ENCODE measurements around the gene PPP6R1. TPM values are rescaled to one million over a fixed set of nuclear protein-coding genes. Genes with fewer than 3 reads are reported as not detected.

Gene PPP6R1, protein sequence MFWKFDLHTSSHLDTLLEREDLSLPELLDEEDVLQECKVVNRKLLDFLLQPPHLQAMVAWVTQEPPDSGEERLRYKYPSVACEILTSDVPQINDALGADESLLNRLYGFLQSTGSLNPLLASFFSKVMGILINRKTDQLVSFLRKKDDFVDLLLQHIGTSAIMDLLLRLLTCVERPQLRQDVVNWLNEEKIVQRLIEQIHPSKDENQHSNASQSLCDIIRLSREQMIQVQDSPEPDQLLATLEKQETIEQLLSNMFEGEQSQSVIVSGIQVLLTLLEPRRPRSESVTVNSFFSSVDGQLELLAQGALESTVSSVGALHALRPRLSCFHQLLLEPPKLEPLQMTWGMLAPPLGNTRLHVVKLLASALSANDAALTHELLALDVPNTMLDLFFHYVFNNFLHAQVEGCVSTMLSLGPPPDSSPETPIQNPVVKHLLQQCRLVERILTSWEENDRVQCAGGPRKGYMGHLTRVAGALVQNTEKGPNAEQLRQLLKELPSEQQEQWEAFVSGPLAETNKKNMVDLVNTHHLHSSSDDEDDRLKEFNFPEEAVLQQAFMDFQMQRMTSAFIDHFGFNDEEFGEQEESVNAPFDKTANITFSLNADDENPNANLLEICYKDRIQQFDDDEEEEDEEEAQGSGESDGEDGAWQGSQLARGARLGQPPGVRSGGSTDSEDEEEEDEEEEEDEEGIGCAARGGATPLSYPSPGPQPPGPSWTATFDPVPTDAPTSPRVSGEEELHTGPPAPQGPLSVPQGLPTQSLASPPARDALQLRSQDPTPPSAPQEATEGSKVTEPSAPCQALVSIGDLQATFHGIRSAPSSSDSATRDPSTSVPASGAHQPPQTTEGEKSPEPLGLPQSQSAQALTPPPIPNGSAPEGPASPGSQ
- total RNA-seq (2022) (113 and 118 TPM in 2 replicates), Bru-seq, nascent RNA (percentile 71 among the genes with signal in this experiment), BruChase-seq, experiment 1, labeled RNA remaining after a 2-hour chase (percentile 75 among the genes with signal in this experiment), BruChase-seq, experiment 2, labeled RNA remaining after a 6-hour chase (percentile 88 among the genes with signal in this experiment)
- long read RNA-seq, transcript PPP6R1-204 (7 exons, 2,389 nt), result minor isoform, 11 of 156 reads
- long read RNA-seq, transcript PPP6R1-201 (24 exons, 3,961 nt), result major isoform, 72 of 156 reads
- long read RNA-seq, partial matches to known transcripts, result 55 of 156 reads
- long read RNA-seq, other reads (novel, unspliced or antisense), result 15 of 156 reads

GRCh38 chr19:55258828-55259539 lies at the start of gene PPP6R1:
Gene PPP6R1 (minus strand): TSS chr19:55259017. CDS start chr19:55247103, 11,914 bp downstream.
- Mint-ChIP-seq H3K4me3 (ENCODE audit: unreplicated experiment) (peak within 1 kb of the TSS; percentile 94), H3K9me3 (ENCODE audit: unreplicated experiment) (no peaks in the 10 kb centered on the region), H3K27me3 (ENCODE audit: insufficient read depth, unreplicated experiment) (no peaks in the 10 kb centered on the region), H3K4me1 (ENCODE audit: low read depth, unreplicated experiment) (peaks cover 23% of the 10 kb centered on the region), H3K27ac (ENCODE audit: unreplicated experiment) (peak within 1 kb of the TSS; percentile 81), H3K36me3 (ENCODE audit: insufficient read depth, unreplicated experiment) (peaks cover 31% of the 10 kb centered on the region)
- peaks cover 3% of the 10 kb centered on the region for H3K36me3 ChIP-seq (ENCODE audit: control insufficient read depth, insufficient read depth, low read length)
- H3K9me3 ChIP-seq, result no peaks in the 10 kb centered on the region
- BruUV-seq (replicated peaks), result no TSS peak
- no peaks in the 10 kb centered on the region for H3K27me3 ChIP-seq (replicated peaks; ENCODE audit: control insufficient read depth, insufficient read depth, low read length)
- DNase-seq, result peak; percentile 98 to 99
- ChIA-PET CTCF (interaction anchor here (0.7 to 1.9 kb wide), 9 partner anchors 11 to 245 kb away, joined by 3 to 12 read pairs (median 4); partner anchors contain the start of genes HSPBP1 and KMT5C), POLR2A (interaction anchor here (0.5 to 1.8 kb wide), 10 partner anchors 10 to 218 kb away, joined by 3 to 22 read pairs (median 8); partner anchors contain the start of genes BRSK1, HSPBP1, KMT5C and TMEM238)
- TF ChIP-seq CTCF (IDR thresholded peaks at IDR 0.05; ENCODE audit: insufficient read depth in 1 of 2, low read depth in 1 of 2, low read length in 1 of 2, severe bottlenecking in 1 of 2, unreplicated experiment in 1 of 2), result no peak
- H3K4me3 ChIP-seq (ENCODE audit: low read depth, low read length), result peak within 1 kb of the TSS; percentile 85
- peaks cover 23% of the 10 kb centered on the region; the same call in 1 of the 2 replicates for H3K4me1 ChIP-seq
- intact Hi-C loops (cut with micrococcal nuclease; ENCODE audit: unreplicated experiment), result loop anchor here (1.0 kb wide), 8 partner anchors 21 to 149 kb away; partner anchors contain the start of genes HSPBP1, KMT5C, RPL28 and TMEM86B

- intact Hi-C loops (cut with micrococcal nuclease; ENCODE audit: unreplicated experiment), result no loop called here
- no peak for TF ChIP-seq CTCF (IDR thresholded peaks at IDR 0.05; ENCODE audit: insufficient read depth in 1 of 2, low read depth in 1 of 2, low read length in 1 of 2, severe bottlenecking in 1 of 2, unreplicated experiment in 1 of 2)
- ChIA-PET POLR2A (no interaction called here), CTCF (no interaction called here)
- Histone ChIP-seq H3K36me3 (ENCODE audit: control insufficient read depth, insufficient read depth, low read length) (peaks cover 5% of the 10 kb centered on the region), H3K4me3 (ENCODE audit: low read depth, low read length) (no peak overlapping the region), H3K27me3 (replicated peaks; ENCODE audit: control insufficient read depth, insufficient read depth, low read length) (no peaks in the 10 kb centered on the region), H3K4me1 (no peaks in the 10 kb centered on the region), H3K9me3 (no peaks in the 10 kb centered on the region)
- no peaks in the 10 kb centered on the region for H3K27me3 Mint-ChIP-seq (ENCODE audit: insufficient read depth, unreplicated experiment)
- H3K36me3 Mint-ChIP-seq (ENCODE audit: insufficient read depth, unreplicated experiment), result peaks cover 29% of the 10 kb centered on the region
- H3K4me1 Mint-ChIP-seq (ENCODE audit: low read depth, unreplicated experiment), result peaks cover 2% of the 10 kb centered on the region
- no peaks in the 10 kb centered on the region for H3K9me3 Mint-ChIP-seq (ENCODE audit: unreplicated experiment)
- no peak overlapping the region for H3K27ac Mint-ChIP-seq (ENCODE audit: unreplicated experiment)
- no peak overlapping the region for H3K4me3 Mint-ChIP-seq (ENCODE audit: unreplicated experiment)
- DNase-seq, result no peak
- no TSS peak for BruUV-seq (replicated peaks)
These were observed 49.5 kb upstream of the PPP6R1 start for GRCh38 chr19:55308281-55308680.

All from Caco-2 (cell line).